Bone marrow (tissue), 2 donors: ENCODE measurements around the gene SPG21.
A peak's percentile ranks its signal among the peaks of the same experiment; 100 is the strongest.
"Not testable (repeated sequence)": the region's sequence is repeated elsewhere in the genome, so short reads cannot be mapped to it uniquely, and the experiment has no call there.

ENCODE experiments used
- DNase-seq, 2 donors: peaks; one replicate each; lab custom pipeline; 2025; lab: John Stamatoyannopoulos, UW

The SPG21 gene, protein sequence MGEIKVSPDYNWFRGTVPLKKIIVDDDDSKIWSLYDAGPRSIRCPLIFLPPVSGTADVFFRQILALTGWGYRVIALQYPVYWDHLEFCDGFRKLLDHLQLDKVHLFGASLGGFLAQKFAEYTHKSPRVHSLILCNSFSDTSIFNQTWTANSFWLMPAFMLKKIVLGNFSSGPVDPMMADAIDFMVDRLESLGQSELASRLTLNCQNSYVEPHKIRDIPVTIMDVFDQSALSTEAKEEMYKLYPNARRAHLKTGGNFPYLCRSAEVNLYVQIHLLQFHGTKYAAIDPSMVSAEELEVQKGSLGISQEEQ

DNA sequence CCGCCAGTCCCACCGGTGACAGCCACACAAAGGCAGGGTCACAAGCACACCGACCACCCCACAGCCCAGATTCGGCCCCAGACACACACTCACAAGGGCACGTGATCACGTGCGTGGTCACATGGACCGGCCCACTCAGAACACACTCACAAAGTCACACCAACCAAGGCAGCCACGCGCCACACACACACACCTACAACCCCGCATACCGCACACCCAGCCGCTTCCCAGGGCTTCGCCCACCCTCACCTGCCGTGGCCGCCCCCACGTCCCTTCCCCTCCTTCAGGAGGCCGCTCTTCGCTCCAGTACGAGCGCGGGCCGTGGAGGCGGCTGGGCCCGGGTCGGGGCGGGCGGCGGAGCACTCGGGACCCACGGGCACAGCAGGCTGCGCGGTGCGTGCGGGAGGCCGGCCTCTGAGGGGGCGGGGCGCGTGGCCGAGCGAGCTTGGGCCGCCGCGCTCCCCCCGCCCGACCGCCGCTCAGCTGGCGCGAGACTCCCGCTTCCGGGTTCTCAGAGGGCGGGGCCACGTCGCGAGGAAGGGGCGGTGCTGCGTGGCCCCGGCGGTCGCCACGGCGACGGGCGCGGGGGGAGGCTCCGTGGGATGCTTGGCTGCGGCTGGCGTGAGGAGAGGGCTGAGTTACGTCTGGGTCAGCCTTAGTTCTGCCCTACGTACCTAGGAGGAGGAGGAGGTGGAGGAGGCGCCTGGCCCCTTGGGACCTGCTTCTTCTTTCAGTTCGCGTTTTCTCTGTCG, at the start of gene SPG21:
Gene SPG21, minus strand, starts transcription at position 499 of the 752 bp plus-strand sequence. CDS start 6,345 bp downstream, outside the sequence.
- DNase-seq: peak; percentile 80 to 85

DNA sequence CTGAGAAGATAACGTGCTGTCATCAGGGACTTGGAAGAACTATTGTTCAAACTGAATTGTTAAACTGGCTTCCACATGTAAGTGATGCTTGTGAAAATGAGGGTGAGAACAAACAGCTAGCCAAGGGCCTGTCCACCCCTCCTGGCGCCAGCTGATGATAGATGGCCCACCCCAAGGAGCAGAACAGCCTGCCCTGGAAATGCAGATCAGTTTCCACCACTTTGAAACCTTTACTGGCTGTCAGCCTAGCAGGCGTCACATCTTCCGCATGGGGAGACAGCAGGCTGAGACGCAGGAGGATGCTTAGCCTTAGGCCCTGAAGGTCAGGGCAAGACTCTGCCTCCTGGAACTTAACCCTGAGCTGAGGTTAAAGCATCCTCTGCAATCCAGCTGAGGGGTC, 49.1 kb upstream of the SPG21 start:
- DNase-seq: no peak

DNA sequence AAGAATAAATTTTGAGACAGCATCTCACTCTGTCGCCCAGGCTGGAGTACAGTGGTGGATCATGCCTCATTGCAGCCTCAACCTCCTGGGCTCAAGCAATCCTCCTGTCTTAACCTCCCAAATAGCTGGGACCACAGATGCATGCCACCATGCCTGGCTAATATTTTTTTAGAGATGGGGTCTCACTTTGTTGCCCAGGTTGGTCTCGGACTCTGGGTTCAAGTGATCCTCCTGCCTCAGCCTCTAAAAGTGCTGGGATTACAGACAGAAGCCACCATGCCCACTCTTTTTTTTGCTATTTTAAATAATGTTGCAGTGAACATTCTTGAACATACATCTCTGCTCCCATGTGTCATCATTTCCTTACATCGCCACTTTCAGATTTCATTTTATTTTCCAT, 48.7 kb upstream of the SPG21 start:
- DNase-seq: no peak

DNA sequence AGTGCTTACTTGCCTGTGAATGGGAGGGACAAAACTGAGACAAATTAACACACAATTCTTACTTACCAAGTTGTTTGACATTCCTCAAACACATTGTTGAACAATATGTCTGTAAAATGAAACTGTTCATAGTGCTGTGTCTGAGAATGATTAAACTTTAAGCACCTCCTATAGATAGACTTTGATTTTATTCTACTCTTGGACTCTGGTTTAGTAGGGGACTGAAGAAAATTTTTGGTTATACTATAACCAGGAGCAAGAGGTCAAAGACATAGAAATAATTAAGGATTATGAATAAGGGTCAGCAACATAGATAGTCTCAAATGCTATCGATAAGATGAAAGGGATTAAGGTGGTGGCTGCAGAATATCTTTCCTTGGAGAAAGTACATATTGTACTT, 47.6 kb upstream of the SPG21 start:
- no peak for DNase-seq

DNA sequence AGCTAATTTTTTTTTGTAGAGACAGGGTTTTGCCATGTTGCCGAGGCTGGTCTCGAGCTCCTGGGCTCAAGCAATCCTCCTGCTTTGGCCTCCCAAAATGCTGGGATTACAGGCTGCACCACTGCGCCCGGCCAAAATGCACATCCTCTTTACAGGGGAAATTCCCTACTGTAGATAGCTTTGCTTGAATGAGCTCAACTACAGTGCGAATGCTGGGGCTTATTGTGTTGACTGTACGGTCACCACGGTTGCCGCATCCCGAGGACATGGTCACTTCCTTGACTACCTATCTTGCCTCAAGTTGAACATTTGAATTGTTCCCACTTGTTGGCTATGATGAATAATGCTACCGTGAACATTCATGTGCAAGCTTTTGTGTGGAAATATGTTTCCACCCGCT, 45.0 kb upstream of the SPG21 start:
- no peak for DNase-seq

DNA sequence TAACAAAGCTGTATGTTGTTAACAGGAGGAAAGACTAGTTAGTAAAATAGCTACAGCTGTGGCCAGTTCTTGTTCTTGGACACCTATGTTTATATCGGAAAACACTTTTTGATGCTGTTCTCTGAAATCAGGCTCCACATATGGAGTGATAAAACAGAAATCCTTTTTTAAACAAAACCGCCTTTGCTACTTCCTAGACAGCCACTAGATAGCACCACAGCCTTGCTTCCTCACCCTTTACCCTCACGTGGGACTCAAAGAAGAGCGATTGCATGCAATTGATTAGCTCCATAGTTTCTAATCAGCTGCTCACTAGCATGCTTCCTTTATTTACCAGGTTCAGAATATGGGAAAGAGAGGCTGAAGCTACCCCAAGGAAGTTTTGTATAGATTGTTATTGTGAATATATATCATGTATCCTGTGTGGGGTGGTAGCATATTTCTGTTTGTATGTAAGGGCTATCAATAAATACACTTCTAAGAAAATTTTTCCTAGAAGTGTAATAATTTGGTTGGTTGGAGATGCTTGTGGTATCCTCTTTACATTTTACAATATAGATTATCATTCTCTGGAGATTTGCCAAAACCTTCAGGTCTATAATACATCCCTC, 44.0 kb upstream of the SPG21 start:
- DNase-seq: peak in 1 of 2 donors; percentile 32

DNA sequence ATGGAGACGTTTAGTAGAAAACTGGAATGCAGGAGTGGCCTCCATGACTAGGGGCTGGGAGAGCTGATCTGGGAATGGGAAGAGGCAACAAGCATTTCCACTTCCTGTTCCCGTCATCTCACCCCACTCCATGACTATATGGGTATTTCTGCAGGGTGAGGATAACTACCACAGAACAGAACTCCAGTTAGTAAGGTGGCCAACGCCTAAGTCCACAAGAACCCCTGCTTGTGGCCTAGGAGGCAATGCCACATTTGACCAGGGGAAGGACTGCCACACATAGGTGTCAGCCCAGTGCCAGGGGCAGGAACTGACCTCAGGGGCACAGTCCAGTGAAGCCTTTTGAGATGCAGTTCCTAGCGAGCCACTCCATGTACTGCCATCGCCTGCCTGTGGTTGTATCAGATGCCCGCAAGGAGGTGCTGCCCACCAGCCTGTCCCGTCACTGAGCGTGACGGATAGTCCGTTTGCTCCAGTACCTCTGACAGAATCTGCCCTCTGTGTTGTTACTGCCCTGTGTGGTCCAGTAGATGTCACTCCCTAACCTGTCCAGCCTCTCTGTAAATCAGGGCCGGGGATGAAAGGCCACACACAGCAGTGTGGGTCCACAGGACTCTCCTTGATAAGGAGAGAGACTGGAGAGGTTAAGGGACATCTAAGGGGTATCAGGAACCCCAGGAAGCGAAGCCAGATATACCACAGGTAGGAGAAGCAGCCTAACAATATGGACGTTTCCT, 43.3 kb upstream of the SPG21 start:
- peak; percentile 11 to 41 for DNase-seq

DNA sequence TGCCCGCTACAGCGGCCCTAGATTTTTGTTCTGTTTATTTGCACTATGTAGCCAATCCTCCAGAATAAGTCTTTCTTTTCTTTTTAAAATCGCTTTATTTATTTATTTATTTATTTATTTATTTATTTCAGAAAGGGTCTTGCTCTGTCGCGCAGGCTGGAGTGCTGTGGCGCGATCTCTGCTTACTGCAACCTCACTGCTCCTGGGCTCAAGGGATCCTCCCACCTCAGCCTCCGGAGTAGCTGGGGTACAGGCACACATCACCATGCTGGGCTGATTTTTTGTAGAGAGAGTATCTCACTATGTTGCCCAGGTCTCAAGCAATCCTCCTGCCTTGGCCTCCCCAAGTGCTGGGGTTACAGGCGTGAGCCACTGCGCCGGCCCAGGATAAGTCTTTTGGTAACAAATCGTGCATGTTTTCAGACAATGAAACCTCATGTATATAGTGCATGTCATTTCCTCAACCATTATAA, 40.1 kb upstream of the SPG21 start:
- no peak for DNase-seq

DNA sequence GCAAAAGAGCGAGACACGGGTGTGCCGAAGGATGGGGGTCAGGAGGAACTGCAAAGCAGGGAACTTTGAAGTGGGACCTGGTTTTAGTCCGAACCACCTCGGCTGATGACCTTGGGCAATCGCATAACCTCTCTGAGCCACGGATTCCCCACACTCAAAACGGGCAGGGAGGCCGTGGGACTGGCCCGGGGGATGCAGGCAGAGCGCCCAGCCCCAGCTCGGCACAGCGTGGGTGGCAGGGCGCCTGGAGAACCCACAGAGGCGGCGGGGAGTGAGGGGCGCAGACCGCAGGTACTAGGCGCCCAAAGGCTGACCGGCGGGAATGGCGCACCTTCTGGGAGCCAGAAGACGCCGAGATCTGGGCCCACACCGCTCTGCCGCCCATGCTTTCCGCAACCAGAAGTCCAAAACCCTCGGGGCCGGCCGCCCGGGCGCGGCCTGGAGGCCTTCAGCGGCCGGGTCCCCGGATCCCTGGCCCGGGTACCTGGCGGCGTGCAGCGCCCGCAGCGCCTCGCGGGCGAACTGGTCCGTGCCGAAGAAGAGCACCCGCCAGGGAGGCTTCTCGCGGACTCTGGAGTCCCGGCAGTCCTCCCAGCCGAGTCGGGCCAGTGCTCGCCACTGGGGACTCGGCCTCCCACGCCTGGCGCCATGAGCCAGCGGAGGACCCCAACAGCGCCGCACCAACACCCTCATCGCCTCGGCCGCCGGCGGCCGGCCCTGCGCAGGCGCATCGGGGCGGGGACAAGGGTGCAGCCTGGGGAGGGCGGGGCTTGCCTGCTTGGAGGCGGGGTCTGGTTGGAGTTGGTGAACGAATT, 39.4 kb upstream of the SPG21 start, which contains the start of gene MTFMT:
Gene MTFMT, minus strand, starts transcription at position 719 of the 815 bp plus-strand sequence. Its CDS starts 26 bp downstream, at position 693.
- peak; percentile 73 to 75 for DNase-seq

DNA sequence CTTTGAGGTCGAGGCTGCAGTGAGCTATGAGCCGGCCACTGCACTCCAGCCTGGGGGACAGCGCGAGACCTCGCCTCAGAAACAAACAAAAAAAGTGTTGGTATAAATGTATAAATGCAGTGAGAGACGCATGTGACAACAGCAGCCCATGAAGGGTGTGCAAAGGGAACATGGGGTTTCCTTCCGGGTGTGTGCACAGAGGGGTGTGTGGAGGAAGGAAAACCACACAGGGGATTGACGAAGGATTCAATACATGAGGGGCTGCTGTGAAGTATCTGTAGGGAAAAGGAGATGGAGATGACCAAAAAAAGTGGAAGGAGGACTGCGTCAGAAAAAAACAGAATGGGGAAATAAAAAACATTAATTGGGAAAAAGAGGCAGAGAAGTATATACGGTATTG, 38.6 kb upstream of the SPG21 start:
- DNase-seq: no peak

DNA sequence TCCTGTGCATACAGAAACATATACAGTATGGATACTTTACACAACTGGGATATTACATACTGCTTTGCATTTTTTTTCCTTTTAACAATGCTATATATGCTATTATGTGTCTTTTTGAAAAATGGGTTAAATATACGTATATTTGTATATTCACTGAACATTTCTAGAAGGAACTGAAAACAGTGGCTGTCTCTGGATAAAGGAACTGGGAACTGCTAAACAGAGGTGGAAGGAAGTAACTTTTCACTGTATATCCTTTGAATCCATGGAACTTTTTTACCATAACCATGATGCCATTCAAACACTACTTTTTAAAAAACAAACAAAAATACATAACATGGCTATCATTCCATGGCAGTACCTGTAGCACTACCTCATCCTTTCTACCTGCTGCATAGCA, 37.9 kb upstream of the SPG21 start:
- no peak for DNase-seq

DNA sequence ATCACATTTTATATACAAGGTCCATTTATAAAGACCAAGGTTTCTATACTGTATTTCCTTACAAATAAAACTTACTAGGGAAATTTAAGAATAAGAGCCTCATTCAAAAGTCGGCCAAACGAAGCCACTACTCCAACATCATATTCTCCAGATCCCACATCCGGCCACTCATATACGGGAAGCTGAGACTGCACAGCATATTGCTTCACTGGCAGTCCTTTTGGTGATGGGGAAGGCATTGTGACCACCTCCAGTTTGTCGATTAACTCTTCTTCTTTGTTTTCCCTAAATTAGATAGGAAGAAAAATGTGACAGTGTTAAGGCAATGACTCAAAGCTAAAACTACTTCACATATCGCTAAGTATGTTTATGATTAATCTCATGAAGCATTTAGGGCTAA, 37.0 kb upstream of the SPG21 start:
- no peak for DNase-seq

DNA sequence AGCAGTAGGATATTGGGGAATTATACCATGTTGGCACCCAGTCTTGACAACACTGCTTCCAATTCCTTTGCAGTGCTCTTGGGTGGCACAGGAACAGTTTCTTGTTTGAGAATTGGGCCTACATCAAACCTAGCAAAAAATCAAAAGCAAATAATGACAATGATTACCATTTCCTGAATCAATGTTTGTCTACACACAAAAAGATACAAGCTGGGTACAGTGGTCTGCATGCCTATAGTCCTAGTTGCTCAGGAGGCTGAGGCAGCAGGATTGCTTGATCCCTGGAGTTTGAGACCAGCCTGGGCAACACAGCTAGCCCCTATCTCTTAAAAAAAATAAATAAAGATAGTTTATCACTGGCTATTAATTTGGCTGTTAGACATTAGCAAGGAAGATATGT, 31.8 kb upstream of the SPG21 start:
- DNase-seq: no peak

DNA sequence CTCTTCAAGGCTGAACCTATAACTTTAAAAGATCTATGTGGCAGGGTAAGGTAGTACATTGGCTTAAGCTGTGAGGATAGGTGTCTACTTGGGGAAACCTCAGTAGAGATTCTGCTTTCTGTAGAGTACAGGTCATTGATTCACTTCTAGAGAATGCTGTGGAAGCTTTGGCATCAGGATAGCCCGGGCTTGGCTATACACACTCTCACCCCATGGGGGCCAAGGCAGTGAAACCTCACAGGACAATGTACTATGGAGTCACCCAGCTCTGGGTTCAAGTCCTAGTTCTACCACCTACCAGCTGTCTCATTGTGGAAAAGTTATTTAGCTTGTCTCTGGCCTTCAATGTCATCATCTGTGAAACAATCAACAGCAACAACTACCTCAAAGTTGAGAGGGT, 30.7 kb upstream of the SPG21 start:
- no peak for DNase-seq

DNA sequence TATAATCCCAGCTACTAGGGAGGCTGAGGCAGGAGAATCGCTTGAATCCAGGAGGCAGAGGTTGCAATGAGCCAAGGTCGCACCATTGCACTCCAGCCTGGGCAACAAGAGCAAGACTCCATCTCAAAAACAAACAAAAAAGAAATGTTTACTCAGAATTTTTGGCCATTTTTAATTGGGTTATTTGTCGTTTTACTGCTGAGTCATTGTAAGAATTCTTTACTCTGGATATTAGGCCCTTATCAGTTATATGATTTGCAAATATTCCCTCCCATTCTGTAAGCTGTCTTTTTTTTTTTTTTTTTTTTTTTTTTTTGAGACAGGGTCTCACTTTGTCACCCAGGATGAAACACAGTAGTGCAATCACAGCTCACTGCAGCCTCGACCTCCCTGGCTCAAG, 21.5 kb upstream of the SPG21 start:
- DNase-seq: not testable (repeated sequence)

DNA sequence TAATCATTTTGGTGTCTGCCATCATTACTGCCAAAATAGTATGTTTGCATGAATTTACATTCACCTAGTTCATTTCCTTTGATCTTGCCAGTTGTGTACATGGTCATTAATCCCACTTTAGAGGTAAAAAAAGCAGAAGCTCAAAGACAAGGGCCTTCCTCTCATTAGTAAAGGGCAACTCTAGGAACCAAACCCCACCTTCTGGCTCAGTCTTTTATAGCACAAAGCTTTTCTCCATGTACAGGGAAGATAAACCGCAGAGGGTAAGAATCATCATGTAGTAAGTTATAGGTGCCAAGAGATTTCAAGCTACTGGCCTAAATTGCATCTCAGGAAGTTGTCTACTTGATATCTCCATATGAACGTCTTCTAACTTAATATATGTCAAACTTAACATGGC, 19.3 kb upstream of the SPG21 start:
- DNase-seq: peak in 1 of 2 donors; percentile 73

DNA sequence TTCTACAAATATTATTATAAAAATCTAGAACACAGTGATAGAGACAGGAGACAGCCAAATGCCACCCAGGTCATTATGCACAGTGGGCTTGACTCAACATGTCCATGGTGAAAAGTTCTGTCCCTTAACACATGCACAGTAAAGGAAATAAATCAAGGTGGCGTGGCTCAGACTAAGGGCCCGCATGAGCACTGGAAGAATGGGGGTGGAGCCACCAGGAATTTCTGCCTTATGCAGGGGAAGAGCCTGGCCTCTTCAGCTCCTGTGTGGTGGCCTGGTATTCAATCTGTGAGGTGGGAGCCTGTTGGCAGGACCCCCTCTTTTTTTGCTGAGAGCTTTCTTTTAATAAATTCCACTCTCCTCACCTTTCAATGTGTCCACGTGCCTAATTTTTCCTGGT, 17.2 kb upstream of the SPG21 start:
- DNase-seq: no peak

DNA sequence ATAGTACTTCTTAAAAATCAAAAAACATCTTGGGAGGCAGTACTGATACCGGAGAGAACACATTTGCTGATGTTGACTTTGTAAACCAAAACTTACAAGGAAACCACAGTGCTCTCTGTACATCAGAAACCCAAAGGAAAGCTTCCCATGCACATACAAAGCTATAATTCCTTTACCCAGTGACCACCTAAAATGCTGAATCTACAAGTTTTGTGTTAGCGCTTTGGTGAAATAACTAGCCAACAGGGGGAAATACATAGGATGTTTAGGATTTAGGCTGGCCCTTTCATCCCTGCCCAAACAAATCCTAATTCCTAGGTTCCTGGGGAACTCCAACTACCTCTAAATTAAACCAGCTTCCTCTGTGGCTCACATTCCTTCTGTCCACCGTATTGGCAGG, 15.3 kb upstream of the SPG21 start:
- no peak for DNase-seq

DNA sequence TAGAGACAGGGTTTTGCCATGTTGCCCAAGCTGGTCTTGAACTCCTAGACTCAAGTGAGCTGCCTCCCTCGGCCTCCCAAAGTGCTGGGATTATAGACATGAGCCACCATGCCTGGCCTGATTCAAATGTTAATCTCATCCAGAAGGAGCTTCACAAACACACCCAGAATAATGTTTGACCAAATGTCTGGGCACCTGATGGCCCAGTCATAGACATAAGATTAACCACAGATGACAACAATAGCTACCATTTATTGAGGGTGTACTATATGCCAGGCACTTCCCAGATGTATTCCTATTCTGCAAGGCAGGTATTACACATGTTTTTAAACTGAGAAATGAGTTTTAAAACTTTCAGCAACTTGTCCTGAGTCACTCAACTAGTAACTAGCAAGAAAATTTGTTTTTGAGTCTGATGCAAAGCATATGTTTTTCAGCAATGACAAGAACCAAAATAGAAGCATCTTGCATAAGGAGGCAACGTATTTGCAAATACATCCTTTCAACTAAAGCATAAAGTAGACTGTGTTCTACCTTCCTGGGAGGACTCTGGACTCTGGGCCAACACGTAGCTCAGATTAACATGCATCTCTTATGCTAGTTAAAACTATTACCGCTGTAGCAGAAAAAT, 8.1 kb upstream of the SPG21 start:
- DNase-seq: no peak

DNA sequence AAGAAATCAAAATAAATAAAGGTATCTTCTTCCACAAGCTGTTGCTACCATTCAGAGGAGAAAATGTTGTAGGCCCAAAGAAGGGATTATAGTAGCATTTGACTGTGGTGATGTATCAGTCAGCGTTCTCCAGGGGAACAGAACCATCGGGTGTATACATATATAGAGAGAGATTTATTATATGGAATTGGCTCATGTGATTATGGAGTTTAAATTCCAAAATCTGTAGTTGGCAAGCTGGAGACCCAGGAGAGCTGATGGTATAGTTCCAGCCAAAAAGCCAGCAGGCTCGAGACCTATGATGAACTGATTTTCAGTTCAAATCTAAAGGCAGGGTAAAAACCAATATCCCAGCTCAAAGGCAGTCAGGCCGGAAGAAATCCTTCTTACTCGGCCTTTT, 7.4 kb upstream of the SPG21 start:
- DNase-seq: no peak

DNA sequence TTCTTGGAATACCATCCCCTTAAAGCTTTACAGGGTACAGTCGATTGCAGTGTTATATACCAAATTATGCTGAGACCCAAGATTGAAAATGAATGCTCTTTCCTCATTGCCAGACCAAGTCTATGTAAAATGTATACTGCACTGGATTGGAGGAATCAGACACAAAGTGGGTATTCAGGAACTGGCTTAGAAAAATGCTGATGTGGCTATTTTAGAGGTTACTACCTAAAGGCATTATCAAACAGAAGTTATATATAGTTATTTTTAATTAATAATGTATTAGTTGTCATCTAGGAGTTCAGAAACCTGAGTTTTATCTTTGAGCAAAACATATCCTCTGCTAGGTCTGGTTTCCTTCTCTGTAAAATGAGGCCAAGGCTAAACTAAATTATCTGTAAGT, 3.6 kb upstream of the SPG21 start:
- no peak for DNase-seq
